GM18511 (cell line): ENCODE measurements around the gene PI4K2A.
A peak's percentile ranks its signal among the peaks of the same experiment; 100 is the strongest.
"Not testable (repeated sequence)": the region's sequence is repeated elsewhere in the genome, so short reads cannot be mapped to it uniquely, and the experiment has no call there.

Experiments
- ATAC-seq: cut with Tn5 transposase; IDR thresholded peaks from one replicate; pipeline ENCODE4 v1.9.1; 2021; ENCODE audit warnings: mild to moderate bottlenecking, moderate library complexity; ENCODE audit not compliant: unreplicated experiment

The PI4K2A gene

DNA sequence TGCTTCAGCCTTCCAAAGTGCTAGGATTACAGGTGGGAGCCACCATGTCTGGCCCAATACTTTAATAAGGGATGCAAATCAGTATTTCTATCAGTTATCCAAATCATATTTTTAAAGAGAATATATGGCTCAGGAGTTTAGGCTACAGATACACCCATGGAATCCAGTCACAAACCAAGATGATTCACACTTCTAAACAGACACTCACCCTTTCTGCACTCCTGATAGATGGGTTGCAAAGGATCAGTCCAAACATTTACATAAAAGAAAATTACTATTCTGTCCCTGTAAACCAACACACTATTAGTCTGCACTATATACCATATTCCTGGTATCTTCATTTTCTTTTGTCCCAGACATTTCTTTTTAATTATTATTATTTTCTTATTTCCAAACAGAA lies 9.4 kb upstream of the PI4K2A start:
- ATAC-seq: no peak

DNA sequence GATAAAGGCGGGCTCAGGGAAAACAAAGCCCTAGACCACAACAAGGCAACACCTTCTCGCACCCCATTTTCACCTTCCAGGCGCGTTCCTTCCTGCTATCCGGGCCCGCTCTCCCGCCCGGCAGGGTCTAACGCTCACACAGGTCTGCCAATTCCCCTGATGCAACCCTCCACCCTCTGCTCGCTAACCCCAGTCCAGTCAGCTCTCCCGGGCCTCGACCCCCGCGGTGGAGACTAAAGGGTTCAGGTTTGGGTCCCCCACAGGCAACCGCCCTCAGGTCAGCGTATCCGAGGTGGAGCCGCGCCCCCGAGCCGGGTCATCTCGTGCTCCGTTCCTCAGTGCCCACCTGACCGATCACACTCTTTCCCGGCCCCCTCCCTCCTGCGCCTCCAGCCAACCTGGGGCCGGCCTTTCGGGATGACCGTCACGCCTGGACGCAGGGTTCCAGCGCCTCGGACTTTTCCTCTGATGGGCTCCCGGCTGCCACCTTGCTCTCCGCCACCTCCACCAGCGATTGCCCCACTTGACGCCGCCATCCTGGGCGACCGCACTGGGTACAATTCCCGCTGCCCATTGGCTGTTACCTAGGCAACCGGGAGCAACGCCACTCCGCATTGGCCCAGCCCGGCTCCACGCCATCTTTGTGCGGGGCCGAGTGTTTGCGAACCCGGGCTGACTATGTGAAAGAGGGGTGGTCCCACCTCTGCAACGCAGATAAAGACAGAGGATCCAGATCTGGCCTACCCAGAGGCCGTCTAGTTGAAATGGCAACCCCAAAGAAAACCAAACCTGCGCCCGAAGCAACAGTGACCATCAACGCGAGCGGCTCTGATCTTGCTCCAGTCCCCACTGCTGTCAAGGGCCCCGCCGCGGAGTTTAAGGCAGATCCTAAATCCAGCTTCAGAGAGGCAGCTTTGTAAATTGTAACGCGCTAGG lies 7.3 kb upstream of the PI4K2A start, which contains the start of gene MORN4:
TSS of gene MORN4 (minus strand) at position 552 of the 936 bp plus-strand sequence. CDS start 13,847 bp downstream, outside the sequence.
- peak; percentile 100 for ATAC-seq

DNA sequence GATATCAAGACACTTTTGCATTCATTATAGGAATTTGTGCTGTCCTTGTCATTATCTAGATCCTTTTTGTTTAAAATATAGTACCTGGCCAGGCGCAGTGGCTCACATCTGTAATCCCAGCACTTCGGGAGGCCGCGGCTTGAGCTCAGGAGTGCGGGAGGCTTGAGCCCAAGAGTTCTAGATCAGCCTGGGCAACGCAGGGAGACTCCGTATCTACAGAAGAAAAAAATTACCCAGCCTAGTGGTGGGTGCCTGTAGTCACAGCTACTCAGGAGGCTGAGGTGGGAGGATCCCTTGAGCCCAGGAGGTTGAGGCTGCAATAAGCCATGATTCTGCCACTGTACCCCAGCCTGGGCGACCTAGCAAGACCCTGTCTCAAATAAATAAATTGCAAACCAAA lies 6.5 kb upstream of the PI4K2A start:
- ATAC-seq: no peak

- ATAC-seq: no peak
These were observed 4.9 kb upstream of the PI4K2A start for GRCh38 chr10:97635577-97635976.

DNA sequence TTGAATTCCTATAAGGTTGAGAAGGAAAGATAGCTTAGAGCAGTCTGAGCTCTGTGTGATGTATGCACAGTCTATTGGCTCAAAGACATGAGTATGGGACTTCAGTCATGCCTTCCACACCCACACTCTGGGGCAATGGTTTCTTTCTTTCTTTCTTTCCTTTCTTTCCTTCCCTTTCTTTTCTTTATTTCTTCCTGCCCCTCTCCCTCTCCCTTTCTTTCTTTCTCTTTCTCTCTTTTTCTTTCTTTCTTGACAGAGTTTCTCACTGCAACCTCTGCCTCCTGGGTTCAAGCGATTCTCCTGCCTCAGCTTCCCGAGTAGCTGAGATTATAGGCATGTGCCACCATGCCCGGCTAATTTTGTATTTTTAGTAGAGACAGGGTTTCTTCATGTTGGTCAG lies 1.4 kb upstream of the PI4K2A start:
- not testable (repeated sequence) for ATAC-seq

DNA sequence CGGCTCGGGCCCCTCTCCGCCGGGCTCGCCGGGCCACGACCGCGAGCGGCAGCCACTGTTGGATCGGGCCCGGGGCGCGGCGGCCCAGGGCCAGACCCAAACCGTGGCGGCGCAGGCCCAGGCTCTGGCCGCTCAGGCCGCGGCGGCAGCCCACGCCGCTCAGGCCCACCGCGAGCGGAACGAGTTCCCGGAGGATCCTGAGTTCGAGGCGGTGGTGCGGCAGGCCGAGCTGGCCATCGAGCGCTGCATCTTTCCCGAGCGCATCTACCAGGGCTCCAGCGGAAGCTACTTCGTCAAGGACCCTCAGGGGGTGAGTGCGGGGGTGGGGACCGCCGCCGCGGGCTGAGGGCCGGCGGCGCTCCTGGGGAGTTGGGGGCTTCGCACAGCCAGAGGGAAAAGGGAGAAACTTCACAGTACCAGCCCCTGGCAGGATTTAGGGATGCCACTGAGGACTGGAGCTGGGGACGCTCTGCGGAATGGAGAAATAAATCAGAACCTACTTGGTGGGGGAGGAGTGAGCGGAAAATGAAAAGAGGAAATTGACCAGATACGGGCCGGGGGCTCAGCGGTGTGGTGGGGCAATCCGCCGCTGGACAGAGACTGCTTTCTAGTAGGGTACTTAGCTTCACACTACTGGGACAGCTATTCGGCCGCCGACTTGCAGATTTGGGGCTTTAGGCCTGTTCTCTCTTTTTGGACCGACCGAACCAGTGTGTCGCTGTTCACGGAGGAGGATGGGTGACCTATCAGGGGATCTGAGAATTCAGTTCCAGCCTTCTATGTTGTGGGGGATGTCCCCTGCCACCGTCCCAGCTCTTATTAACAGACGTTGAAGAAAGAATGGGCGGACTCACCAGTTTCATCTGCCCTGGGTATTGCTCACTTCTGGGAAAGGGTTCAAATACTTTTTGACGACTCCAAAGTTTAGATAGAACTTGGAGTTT lies 669 bp downstream of the PI4K2A start:
- ATAC-seq: peak; percentile 41

DNA sequence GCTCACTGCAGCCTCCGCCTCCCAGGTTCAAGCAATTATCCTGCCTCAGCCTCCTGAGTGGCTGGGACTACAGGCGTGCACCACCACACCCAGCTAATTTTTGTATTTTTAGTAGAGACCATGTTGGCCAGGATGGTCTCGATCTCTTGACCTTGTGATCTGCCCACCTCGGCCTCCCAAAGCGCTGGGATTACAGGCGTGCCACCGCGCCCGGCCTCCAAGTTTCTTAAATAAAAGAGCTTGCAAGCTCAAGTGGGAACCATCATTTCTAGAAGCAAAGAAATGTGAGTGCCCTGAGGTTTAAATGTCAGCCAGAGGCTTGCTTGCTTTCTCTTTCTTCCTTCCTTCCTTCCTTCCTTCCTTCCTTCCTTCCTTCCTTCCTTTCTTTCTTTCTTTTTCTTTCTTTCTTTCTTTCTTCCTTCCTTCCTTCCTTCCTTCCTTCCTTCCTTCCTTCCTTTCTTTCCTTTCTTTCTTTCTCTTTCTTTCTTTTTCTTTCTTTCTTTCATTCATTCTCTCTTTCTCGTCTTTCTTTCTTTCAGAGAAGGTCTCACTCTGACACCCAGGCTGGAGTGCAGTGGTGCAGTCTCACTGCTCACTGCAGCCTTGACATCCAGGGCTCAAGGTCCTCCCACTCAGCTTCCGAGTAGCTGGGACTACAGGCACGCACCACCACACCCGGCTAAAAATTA lies 2.1 kb downstream of the PI4K2A start:
- not testable (repeated sequence) for ATAC-seq

DNA sequence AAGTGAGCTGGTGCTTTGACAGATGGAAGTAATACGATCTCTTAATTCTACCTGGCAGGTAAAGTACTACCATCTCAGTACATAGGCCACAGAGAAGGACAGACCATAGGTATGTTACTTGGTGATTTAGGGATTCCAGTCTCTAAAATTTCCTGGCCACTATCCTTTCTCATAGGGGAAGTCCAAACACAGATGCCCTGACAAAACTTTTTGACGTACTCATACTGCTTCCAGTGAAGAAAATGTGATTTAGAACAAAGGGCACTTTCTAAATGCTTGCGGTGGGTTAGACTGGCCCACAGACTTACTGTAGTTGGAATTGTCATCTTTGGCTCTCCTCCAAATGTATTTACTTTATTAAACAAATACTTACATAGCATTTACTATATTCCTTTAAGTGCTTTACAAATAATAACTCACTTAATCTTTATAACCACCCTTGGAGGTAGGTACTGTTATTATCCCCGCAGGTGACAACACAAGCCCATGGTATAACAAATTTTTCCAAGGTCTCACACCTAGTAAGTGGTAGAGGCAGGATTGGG lies 3.0 kb downstream of the PI4K2A start:
- no peak for ATAC-seq

GRCh38 chr10:97644936-97645335 lies 4.5 kb downstream of the PI4K2A start:
- no peak for ATAC-seq

DNA sequence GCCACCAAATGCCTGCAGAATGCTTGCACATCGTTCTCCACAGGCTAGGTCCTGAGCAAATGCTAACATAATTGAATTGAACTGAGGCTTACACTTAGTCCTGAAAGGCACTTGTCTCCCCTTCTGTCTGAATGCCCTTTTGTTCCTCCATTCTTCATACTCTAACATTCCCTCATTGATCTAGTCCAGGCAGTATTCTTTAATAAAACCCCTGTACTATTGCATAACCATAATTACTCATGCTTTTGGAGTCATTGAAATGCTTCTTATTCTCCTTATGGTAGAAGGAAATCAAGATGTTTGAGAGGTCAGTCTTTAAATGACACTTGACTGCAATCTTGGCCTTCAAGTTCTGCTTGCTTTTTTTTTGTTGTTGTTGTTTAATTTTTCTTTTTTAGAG lies 7.1 kb downstream of the PI4K2A start:
- ATAC-seq: no peak

- peak; percentile 98 for ATAC-seq
These were observed 8.3 kb downstream of the PI4K2A start for GRCh38 chr10:97648562-97649404.

GRCh38 chr10:97649405-97649750 lies 8.9 kb downstream of the PI4K2A start:
- ATAC-seq: not testable (repeated sequence)

DNA sequence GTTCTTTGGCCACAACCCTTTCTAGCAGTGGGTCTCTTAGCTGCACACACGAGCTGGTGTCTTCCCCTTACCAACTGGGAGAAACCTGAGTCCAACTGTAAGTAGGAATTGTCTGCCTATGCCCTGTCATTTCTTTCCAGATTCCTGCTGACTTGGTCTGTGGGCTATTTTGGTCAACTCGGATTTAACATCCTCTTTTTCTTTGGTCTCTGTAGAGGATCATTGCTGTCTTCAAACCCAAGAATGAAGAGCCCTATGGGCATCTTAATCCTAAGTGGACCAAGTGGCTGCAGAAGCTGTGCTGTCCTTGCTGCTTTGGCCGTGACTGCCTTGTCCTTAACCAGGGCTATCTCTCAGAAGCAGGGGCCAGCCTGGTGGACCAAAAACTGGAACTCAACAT lies 10.3 kb downstream of the PI4K2A start:
- ATAC-seq: no peak

- no peak for ATAC-seq
These were observed 11.3 kb downstream of the PI4K2A start for GRCh38 chr10:97651773-97652172.

GRCh38 chr10:97656777-97657176 lies 16.3 kb downstream of the PI4K2A start:
- ATAC-seq: no peak

- ATAC-seq: no peak
These were observed 19.1 kb downstream of the PI4K2A start for GRCh38 chr10:97659589-97659988.

- no peak for ATAC-seq
These were observed 23.9 kb downstream of the PI4K2A start for GRCh38 chr10:97664282-97664850.

- ATAC-seq: no peak
These were observed 26.5 kb downstream of the PI4K2A start for GRCh38 chr10:97666992-97667391.

GRCh38 chr10:97667463-97667862 lies 27.0 kb downstream of the PI4K2A start:
- ATAC-seq: no peak
